Measurements from ENCODE around the gene ARSK. TPM values are rescaled to one million over a fixed set of nuclear protein-coding genes. Genes with fewer than 3 reads are reported as not detected.
A peak's percentile ranks its signal among the peaks of the same experiment; 100 is the strongest.

The ARSK gene
- total RNA-seq, 1 donor from 2014 or later: 5.7 TPM

DNA sequence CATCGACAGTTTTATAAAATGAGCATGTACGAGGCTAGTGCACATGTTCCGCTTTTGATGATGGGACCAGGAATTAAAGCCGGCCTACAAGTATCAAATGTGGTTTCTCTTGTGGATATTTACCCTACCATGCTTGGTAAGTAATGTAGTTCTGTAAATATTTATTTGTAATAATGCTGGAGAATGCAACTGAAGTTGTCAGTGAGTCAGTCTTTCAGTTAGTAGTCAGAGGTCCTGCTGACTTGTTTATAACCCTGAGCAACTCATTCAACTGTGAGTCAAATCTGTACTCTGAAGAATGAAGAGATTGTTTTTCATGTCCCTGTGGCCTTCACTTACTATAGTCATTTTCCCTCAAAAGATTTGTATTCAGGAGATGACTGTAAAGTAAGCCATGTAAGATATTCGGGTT lies 36.6 kb downstream of the ARSK start:
- ATAC-seq: no peak
- DNase-seq: no peak

DNA sequence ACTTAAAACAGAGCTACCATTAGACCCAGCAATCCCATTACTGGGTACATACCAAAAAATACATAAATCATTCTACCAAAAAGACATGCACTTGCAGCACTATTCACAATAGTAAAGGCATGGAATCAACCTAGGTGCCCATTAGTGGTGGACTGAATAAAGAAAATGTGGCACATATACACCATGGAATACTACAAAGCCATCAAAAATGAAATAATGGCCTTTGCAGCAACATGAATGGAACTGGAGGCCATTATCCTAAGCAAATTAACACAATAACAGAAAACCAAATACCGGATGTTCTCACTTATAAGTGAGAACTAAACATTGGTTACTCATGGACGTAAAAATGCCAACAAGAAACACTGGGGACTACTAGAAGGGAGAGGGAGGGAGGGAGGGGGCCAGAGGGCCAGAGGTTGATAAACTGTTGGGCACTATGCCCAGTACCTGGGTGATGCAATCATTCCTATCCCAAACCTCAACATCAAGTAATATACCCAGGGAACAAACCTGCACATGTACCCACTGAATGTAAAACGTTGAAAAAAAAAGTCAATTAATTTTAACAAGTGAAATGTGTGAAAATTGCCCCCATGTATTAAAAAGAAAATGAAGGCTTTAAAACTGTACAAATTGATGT lies 40.5 kb downstream of the ARSK start:
- DNase-seq (no peak), ATAC-seq (peak; percentile 32)
- intact Hi-C loops (cut with DNase I): no loop called here
- H3K4me1 ChIP-seq: no peaks in the 10 kb centered on the region
- no peaks in the 10 kb centered on the region for H3K36me3 ChIP-seq
- no peak overlapping the region for H3K4me3 ChIP-seq
- no peak overlapping the region for H3K27ac ChIP-seq
- H3K9me3 ChIP-seq: no peaks in the 10 kb centered on the region
- no peak for TF ChIP-seq CTCF (IDR thresholded peaks at IDR 0.05)
- no peaks in the 10 kb centered on the region for H3K27me3 ChIP-seq

More for the DNA sequence above, 36.6 kb downstream of the ARSK start:
- Histone ChIP-seq H3K27ac (no peak overlapping the region), H3K4me1 (no peaks in the 10 kb centered on the region), H3K27me3 (no peaks in the 10 kb centered on the region), H3K36me3 (no peaks in the 10 kb centered on the region), H3K9me3 (no peaks in the 10 kb centered on the region), H3K4me3 (no peak overlapping the region)
- intact Hi-C loops (cut with DNase I): no loop called here
- no peak for TF ChIP-seq CTCF (IDR thresholded peaks at IDR 0.05)

DNA sequence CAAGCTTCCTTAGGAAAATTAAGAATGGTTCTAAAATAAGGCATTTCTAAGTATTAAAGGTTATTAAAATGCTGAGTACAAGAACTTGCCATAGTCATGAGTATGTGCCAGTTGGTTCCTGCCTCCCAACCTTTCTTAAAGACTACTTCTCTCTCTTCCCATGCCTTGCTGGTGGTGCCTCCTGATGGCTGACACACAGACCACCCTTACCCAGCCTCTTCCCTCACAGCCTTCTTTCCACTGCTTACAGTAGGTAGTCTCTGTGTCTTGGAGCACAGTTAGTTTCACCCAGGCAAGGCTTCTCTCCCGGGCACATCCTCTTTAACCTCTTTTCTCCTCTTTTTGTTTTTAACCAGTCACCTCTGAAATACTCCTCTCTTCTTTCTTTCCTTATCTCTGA lies 44.4 kb downstream of the ARSK start:
- Histone ChIP-seq H3K36me3 (peaks cover 11% of the 10 kb centered on the region), H3K4me3 (no peak overlapping the region), H3K27ac (no peak overlapping the region), H3K9me3 (no peaks in the 10 kb centered on the region), H3K27me3 (no peaks in the 10 kb centered on the region), H3K4me1 (no peaks in the 10 kb centered on the region)
- no peak for TF ChIP-seq CTCF (IDR thresholded peaks at IDR 0.05)
- no peak for ATAC-seq
- intact Hi-C loops (cut with DNase I): no loop called here
- no peak for DNase-seq

DNA sequence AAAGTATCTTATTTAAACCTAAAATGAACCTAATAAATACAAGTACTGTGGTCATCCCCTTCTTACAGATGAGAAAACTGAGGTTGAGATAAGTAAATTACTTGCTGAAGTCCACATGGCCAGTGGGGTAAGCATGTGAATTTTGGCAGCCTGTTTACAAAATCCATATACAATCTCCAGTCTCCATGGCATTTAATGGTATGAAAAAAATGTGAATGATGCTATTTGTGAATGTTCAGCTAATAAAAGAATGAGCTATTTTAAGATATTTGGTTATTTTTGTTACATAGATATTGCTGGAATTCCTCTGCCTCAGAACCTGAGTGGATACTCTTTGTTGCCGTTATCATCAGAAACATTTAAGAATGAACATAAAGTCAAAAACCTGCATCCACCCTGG lies 45.7 kb downstream of the ARSK start:
- Histone ChIP-seq H3K36me3 (peaks cover 11% of the 10 kb centered on the region), H3K9me3 (no peaks in the 10 kb centered on the region), H3K27ac (no peak overlapping the region), H3K4me3 (no peak overlapping the region), H3K4me1 (no peaks in the 10 kb centered on the region), H3K27me3 (no peaks in the 10 kb centered on the region)
- no peak for ATAC-seq
- no peak for DNase-seq
- TF ChIP-seq CTCF (IDR thresholded peaks at IDR 0.05): no peak
- intact Hi-C loops (cut with DNase I): no loop called here

- no peaks in the 10 kb centered on the region for H3K4me1 ChIP-seq
These were observed 50.9 kb downstream of the ARSK start for GRCh38 chr5:95605786-95606185.

More at GRCh38 chr5:95605786-95606185, 50.9 kb downstream of the ARSK start:
- H3K4me3 ChIP-seq: no peak overlapping the region
- H3K27ac ChIP-seq: no peak overlapping the region
- H3K9me3 ChIP-seq: no peaks in the 10 kb centered on the region
- no peaks in the 10 kb centered on the region for H3K27me3 ChIP-seq
- no peak for DNase-seq
- ATAC-seq: no peak
- intact Hi-C loops (cut with DNase I): no loop called here
- no peak for TF ChIP-seq CTCF (IDR thresholded peaks at IDR 0.05)
- H3K36me3 ChIP-seq: peaks cover 9% of the 10 kb centered on the region
